HepG2 (cell line): ENCODE measurements around the gene CPPED1. TPM values are rescaled to one million over a fixed set of nuclear protein-coding genes. Genes with fewer than 3 reads are reported as not detected.

Experiments used
- ATAC-seq: fragments of 200-7000 bp; cut with Tn5 transposase; 3 replicates; pipeline ENCODE4 v1.9.1; 2020; ENCODE audit warnings: mild to moderate bottlenecking, moderate library complexity
- BruUV-seq: library from RNA; stranded (reverse); fragments of 400-500 nt; replicated peaks from 2 replicates; lab custom pipeline; 2021; lab: Mats Ljungman, UMichigan
- CTCF ChIA-PET: fragments of 300-600 bp; formaldehyde crosslinking; extraction: SDS; loops from one replicate; lab custom pipeline; 2021; ENCODE audit warnings: low total read pairs, inconsistent platforms, low intra/inter-chr PET ratio; lab: Yijun Ruan, JAX
- POLR2A ChIA-PET: fragments of 350-600 bp; sonication (Branson Sonifier 250); formaldehyde crosslinking; loops from one replicate; lab custom pipeline; 2020; ENCODE audit warnings: antibody characterized with exemption, inconsistent platforms; lab: Yijun Ruan, JAX
- DNase-seq: peaks from one replicate; pipeline ENCODE4 v3.0.0-alpha.2; 2015; ENCODE audit warnings: low spot score
- FAIRE-seq: peaks from 3 replicates; lab custom pipeline; 2011; peaks lifted over from hg19 to GRCh38; lab: Jason Lieb, UNC
- H2AFZ ChIP-seq: one replicate; pipeline ENCODE4 v1.6.1; 2011; ENCODE audit warnings: low read length, inconsistent platforms
- H3K27ac ChIP-seq: fragments of 300-600 bp; 3 replicates; pipeline ENCODE4 v1.8.0; 2011; ENCODE audit warnings: mixed run types, mild to moderate bottlenecking, mixed read lengths, low read length, inconsistent platforms; ENCODE audit not compliant: insufficient read depth; ENCODE audit errors: extremely low read length
- H3K27me3 ChIP-seq, 2 experiments: fragments of 200-600 bp in 1 of 2; 2 replicates in 1 of 2; 3 replicates in 1 of 2; pipeline versions ENCODE4 v1.6.0 to v1.8.0; 2011; ENCODE audit warnings: low read length in 2 of 2, mild to moderate bottlenecking in 2 of 2, moderate library complexity in 2 of 2, inconsistent platforms in 1 of 2; ENCODE audit not compliant: insufficient read depth in 2 of 2, control insufficient read depth in 1 of 2
- H3K36me3 ChIP-seq, 2 experiments: fragments of 200-600 bp in 1 of 2; replicated peaks in 1 of 2; 2 replicates in 1 of 2; 3 replicates in 1 of 2; pipeline versions ENCODE4 v1.5.1 to v1.8.0; 2011; ENCODE audit warnings: low read length in 2 of 2, inconsistent platforms in 1 of 2; ENCODE audit not compliant: insufficient read depth in 2 of 2, control insufficient read depth in 1 of 2
- H3K4me1 ChIP-seq: 2 replicates; pipeline ENCODE4 v1.5.1; 2012; ENCODE audit warnings: low read length, inconsistent platforms; ENCODE audit not compliant: insufficient read depth
- H3K4me2 ChIP-seq: 2 replicates; pipeline ENCODE4 v1.6.0; 2011; ENCODE audit warnings: low read depth, low read length, inconsistent platforms
- H3K4me3 ChIP-seq, 3 experiments: fragments of 200-600 bp in 1 of 3; sonication (generic), shearing (Covaris generic) in 1 of 3; replicated peaks in 1 of 3; 2 replicates each; pipeline ENCODE4 v1.5.1; 2011 to 2016; ENCODE audit warnings: low read length in 3 of 3, inconsistent platforms in 2 of 3, low read depth in 2 of 3, mild to moderate bottlenecking in 2 of 3, control low read depth in 1 of 3, mixed read lengths in 1 of 3; ENCODE audit not compliant: insufficient read depth in 1 of 3
- H3K79me2 ChIP-seq: one replicate; pipeline ENCODE4 v1.6.1; 2011; ENCODE audit warnings: low read length, inconsistent platforms; ENCODE audit not compliant: insufficient read depth
- H3K9ac ChIP-seq: 2 replicates; pipeline ENCODE4 v1.6.0; 2011; ENCODE audit warnings: mild to moderate bottlenecking, low read depth, low read length, inconsistent platforms; ENCODE audit not compliant: insufficient read depth
- H3K9me3 ChIP-seq: 2 replicates; pipeline ENCODE4 v1.5.1; 2012; ENCODE audit warnings: mild to moderate bottlenecking, low read length
- H4K20me1 ChIP-seq: 2 replicates; pipeline ENCODE4 v1.6.0; 2011; ENCODE audit warnings: inconsistent platforms, mild to moderate bottlenecking, low read length, moderate library complexity; ENCODE audit not compliant: insufficient read depth
- DR1 ChIP-seq: sonication (generic); formaldehyde crosslinking; IDR thresholded peaks from 2 replicates; pipeline ENCODE4 v1.8.0; 2021; ENCODE audit warnings: mild to moderate bottlenecking, missing genetic modification reagents, inconsistent platforms
- HMG20B ChIP-seq: conservative IDR thresholded peaks from 2 replicates; pipeline ENCODE4 v1.6.1; 2016; ENCODE audit warnings: missing genetic modification reagents, missing compliant biosample characterization
- KLF16 ChIP-seq, 2 experiments: sonication (generic) in 1 of 2; formaldehyde crosslinking in 1 of 2; IDR thresholded peaks; 2 replicates each; pipeline versions ENCODE4 v1.6.1 to v1.8.0; 2016 to 2023; ENCODE audit warnings: missing genetic modification reagents in 2 of 2, missing compliant biosample characterization in 1 of 2
- PLSCR1 ChIP-seq: sonication (generic); formaldehyde crosslinking; IDR thresholded peaks from 2 replicates; pipeline ENCODE4 v1.5.0; 2020; ENCODE audit warnings: missing genetic modification reagents, mild to moderate bottlenecking, borderline replicate concordance
- SNAI1 ChIP-seq: sonication (generic); formaldehyde crosslinking; IDR thresholded peaks from 2 replicates; pipeline ENCODE4 v1.5.0; 2020; ENCODE audit warnings: mild to moderate bottlenecking, missing genetic modification reagents, borderline replicate concordance
- THAP7 ChIP-seq: sonication (generic); formaldehyde crosslinking; IDR thresholded peaks from 2 replicates; pipeline ENCODE4 v1.8.1; 2023; ENCODE audit warnings: mild to moderate bottlenecking, missing genetic modification reagents
- ZNF280B ChIP-seq: sonication (generic); formaldehyde crosslinking; IDR thresholded peaks from 2 replicates; pipeline ENCODE4 v1.5.0; 2020; ENCODE audit warnings: missing genetic modification reagents, mild to moderate bottlenecking, borderline replicate concordance
- ZNF414 ChIP-seq: sonication (generic); formaldehyde crosslinking; IDR thresholded peaks from 2 replicates; pipeline ENCODE4 v1.5.0; 2020; ENCODE audit warnings: missing genetic modification reagents
- ZNF782 ChIP-seq: sonication (generic); formaldehyde crosslinking; IDR thresholded peaks from 2 replicates; pipeline ENCODE4 v1.4.0; 2020; ENCODE audit warnings: missing genetic modification reagents, mild to moderate bottlenecking, borderline replicate concordance
- WGBS: methylation state at CpG from one replicate; pipeline ENCODE4 v1.1.6; 2017; ENCODE audit warnings: low lambda C conversion rate; 5-methylcytosine and 5-hydroxymethylcytosine counted together
- in situ Hi-C: cut with HindIII; loops from 2 replicates; pipeline ENCODE4 v1.10.0; 2017; ENCODE audit warnings: low pct_unique_long_range_greater_than_20kb; ENCODE audit not compliant: extremely low pct_ligation_motif_present
- intact Hi-C: fragments of 100-400 bp; cut with micrococcal nuclease; formaldehyde crosslinking; loops from one replicate; pipeline ENCODE4 v1.10.0; 2022; ENCODE audit not compliant: unreplicated experiment
- polyA plus RNA-seq, 8 experiments: library from polyadenylated mRNA; depleted of rRNA in 3 of 8; stranded (reverse) in 7 of 8; unstranded in 1 of 8; fragments of >200 nt; fragmentation: Illumina TruSeq in 4 of 8; extraction: Trizol in 4 of 8; gene quantifications; 2 replicates each; pipeline versions ENCODE4 v1.2.1 to v1.2.3, GENCODE V29; 2011 to 2016; ENCODE audit warnings: low read depth in 4 of 8, missing spikeins in 1 of 8, mixed read lengths in 1 of 8; ENCODE audit not compliant: insufficient read depth in 1 of 8
- total RNA-seq, 5 experiments: library from RNA; depleted of rRNA; stranded (reverse); fragments of >200 nt; fragmentation: Illumina TruSeq; extraction: Trizol; gene quantifications; 2 replicates each; pipeline ENCODE4 v1.2.3, GENCODE V29; 2016; ENCODE audit warnings: low read depth in 1 of 5

Gene CPPED1
- total and polyA plus RNA-seq, 2 of the 13 experiments (the other 11 are each of a cell fraction or from before 2014, with no cell fraction given) = 66.6 to 71.3 TPM

GRCh38 chr16:12708266-12708665 is 95.4 kb downstream of the CPPED1 start (continued):
- no peak for TF ChIP-seq ZNF414 (CRISPR knock-in tag)
- TF ChIP-seq ZNF782 (CRISPR knock-in tag) = no peak
- TF ChIP-seq DR1 = no peak
- no peak for TF ChIP-seq THAP7 (CRISPR knock-in tag)
- no peak for TF ChIP-seq KLF16 (CRISPR knock-in tag; IDR thresholded peaks at IDR 0.05)

- FAIRE-seq = no peak
- no peak for DNase-seq
- no TSS peak for BruUV-seq
- peaks cover 35 to 54% of the 10 kb centered on the region in 2 experiments for H3K36me3 ChIP-seq
- no peak overlapping the region for H3K4me3 ChIP-seq
- 97% methylated on average over 5 of the region's 6 CpGs for WGBS
- no peak overlapping the region for H3K4me2 ChIP-seq
- no peaks in the 10 kb centered on the region for H3K4me1 ChIP-seq
- H4K20me1 ChIP-seq = no peaks in the 10 kb centered on the region
- TF ChIP-seq ZNF280B (CRISPR knock-in tag) (peak; percentile 67; the same call in 1 of the 2 replicates), PLSCR1 (CRISPR knock-in tag) (no peak), HMG20B (CRISPR knock-in tag) (no peak), SNAI1 (CRISPR knock-in tag) (no peak)
- no peaks in the 10 kb centered on the region for H3K9me3 ChIP-seq
- in situ Hi-C loops (no loop called here), intact Hi-C loops (no loop called here)
- ATAC-seq = no peak
- H3K9ac ChIP-seq = no peak overlapping the region
- ChIA-PET POLR2A (no interaction called here), CTCF (no interaction called here)
- H3K27ac ChIP-seq = no peak overlapping the region
- H2AFZ ChIP-seq = no peak overlapping the region
- H3K79me2 ChIP-seq = no peaks in the 10 kb centered on the region
- H3K27me3 ChIP-seq = no peaks in the 10 kb centered on the region
These were observed 97.1 kb downstream of the CPPED1 start for GRCh38 chr16:12706628-12707027.
